ENCODE results near the gene ZNF837. TPM values are rescaled to one million over a fixed set of nuclear protein-coding genes. Genes with fewer than 3 reads are reported as not detected.

ZNF837 gene
- total and polyA plus RNA-seq, 2 of the 13 experiments (the other 11 are each of a cell fraction or from before 2014, with no cell fraction given), result 0.29 to 1.3 TPM

DNA sequence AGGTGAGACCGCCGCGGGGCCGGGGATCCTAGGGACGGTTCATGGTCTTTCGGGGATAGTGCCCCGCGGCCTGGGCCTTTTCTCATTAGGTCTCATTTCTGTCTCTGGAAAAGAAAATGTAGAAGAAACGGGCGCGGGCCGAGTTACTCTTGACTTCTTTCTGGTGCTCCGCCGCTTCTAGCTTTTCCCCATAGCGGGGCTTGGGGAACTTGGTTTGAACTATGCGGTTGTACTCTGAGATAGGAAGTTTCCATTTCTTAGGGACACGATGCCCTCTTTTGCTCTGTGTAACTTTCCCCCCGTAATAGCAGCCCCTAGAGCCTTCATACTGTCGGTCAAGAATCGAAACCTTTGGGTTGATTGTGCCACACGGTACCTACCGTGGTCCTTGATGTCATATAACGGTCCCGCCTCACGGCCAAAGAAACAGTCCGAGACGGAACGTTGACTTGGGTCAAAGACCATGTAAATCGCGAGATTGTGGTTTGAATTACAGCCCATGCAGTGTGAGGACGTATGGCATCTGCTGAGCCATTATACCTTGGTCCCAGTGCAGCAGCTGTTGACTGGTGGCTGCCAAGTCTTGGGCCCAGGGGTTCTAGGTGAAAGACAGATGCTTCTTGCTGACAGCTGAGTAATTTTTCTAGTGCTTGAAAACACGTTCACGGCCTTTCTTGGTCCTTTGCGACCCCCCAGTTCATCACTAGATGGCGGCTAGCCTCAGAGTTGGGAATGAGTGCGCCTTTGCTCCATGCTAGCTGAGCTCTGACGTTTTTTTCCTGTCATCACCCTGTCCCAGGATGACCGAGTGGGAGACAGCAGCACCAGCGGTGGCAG lies 6.7 kb upstream of the ZNF837 start (continued):
- TF ChIP-seq, protein P1, sequence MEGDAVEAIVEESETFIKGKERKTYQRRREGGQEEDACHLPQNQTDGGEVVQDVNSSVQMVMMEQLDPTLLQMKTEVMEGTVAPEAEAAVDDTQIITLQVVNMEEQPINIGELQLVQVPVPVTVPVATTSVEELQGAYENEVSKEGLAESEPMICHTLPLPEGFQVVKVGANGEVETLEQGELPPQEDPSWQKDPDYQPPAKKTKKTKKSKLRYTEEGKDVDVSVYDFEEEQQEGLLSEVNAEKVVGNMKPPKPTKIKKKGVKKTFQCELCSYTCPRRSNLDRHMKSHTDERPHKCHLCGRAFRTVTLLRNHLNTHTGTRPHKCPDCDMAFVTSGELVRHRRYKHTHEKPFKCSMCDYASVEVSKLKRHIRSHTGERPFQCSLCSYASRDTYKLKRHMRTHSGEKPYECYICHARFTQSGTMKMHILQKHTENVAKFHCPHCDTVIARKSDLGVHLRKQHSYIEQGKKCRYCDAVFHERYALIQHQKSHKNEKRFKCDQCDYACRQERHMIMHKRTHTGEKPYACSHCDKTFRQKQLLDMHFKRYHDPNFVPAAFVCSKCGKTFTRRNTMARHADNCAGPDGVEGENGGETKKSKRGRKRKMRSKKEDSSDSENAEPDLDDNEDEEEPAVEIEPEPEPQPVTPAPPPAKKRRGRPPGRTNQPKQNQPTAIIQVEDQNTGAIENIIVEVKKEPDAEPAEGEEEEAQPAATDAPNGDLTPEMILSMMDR (CRISPR knock-in tag; IDR thresholded peaks at IDR 0.05), result peak; percentile 52
- peak; percentile 24; the same call in 1 of the 2 replicates for TF ChIP-seq PITX1 (CRISPR knock-in tag; IDR thresholded peaks at IDR 0.05)
- peak; percentile 56; the same call in 1 of the 2 replicates for TF ChIP-seq ZNF354B (CRISPR knock-in tag; IDR thresholded peaks at IDR 0.05)
- TF ChIP-seq ZNF878 (CRISPR knock-in tag; IDR thresholded peaks at IDR 0.05), result 0 out of 2 replicates have a peak, but pooled peaks have one; percentile 6
- TF ChIP-seq HIC2 (CRISPR knock-in tag; IDR thresholded peaks at IDR 0.05; ENCODE audit: low read depth), result 0 out of 2 replicates have a peak, but pooled peaks have one; percentile 3
- TF ChIP-seq ZNF496 (CRISPR knock-in tag; IDR thresholded peaks at IDR 0.05; ENCODE audit: insufficient replicate concordance), result no peak
- TF ChIP-seq SYNCRIP (IDR thresholded peaks at IDR 0.05; ENCODE audit: insufficient read depth, low read depth, low read length), result no peak
- 0 out of 2 replicates have a peak, but pooled peaks have one; percentile 49 for TF ChIP-seq MLLT10 (CRISPR knock-in tag; IDR thresholded peaks at IDR 0.05)
- TF ChIP-seq, protein P2, sequence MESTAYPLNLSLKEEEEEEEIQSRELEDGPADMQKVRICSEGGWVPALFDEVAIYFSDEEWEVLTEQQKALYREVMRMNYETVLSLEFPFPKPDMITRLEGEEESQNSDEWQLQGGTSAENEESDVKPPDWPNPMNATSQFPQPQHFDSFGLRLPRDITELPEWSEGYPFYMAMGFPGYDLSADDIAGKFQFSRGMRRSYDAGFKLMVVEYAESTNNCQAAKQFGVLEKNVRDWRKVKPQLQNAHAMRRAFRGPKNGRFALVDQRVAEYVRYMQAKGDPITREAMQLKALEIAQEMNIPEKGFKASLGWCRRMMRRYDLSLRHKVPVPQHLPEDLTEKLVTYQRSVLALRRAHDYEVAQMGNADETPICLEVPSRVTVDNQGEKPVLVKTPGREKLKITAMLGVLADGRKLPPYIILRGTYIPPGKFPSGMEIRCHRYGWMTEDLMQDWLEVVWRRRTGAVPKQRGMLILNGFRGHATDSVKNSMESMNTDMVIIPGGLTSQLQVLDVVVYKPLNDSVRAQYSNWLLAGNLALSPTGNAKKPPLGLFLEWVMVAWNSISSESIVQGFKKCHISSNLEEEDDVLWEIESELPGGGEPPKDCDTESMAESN (CRISPR knock-in tag; conservative IDR thresholded peaks at IDR 0.05), result no peak
- no peak for TF ChIP-seq SOX5 (CRISPR knock-in tag; IDR thresholded peaks at IDR 0.05; ENCODE audit: borderline replicate concordance)
- peak; percentile 27; the same call in 1 of the 2 replicates for TF ChIP-seq ATF1 (CRISPR knock-in tag; IDR thresholded peaks at IDR 0.05)
- TF ChIP-seq SETDB1 (CRISPR knock-in tag; IDR thresholded peaks at IDR 0.05; ENCODE audit: borderline replicate concordance), result no peak
- TF ChIP-seq, protein P3, sequence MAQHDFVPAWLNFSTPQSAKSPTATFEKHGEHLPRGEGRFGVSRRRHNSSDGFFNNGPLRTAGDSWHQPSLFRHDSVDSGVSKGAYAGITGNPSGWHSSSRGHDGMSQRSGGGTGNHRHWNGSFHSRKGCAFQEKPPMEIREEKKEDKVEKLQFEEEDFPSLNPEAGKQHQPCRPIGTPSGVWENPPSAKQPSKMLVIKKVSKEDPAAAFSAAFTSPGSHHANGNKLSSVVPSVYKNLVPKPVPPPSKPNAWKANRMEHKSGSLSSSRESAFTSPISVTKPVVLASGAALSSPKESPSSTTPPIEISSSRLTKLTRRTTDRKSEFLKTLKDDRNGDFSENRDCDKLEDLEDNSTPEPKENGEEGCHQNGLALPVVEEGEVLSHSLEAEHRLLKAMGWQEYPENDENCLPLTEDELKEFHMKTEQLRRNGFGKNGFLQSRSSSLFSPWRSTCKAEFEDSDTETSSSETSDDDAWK (CRISPR knock-in tag; IDR thresholded peaks at IDR 0.05), result no peak
- TF ChIP-seq SIN3A (IDR thresholded peaks at IDR 0.05; ENCODE audit: borderline replicate concordance, low read depth, low read length), result 0 out of 2 replicates have a peak, but pooled peaks have one; percentile 30
- no peak for TF ChIP-seq ZNF101 (CRISPR knock-in tag; IDR thresholded peaks at IDR 0.05; ENCODE audit: borderline replicate concordance, low read depth)
- 0 out of 2 replicates have a peak, but pooled peaks have one; percentile 5 for TF ChIP-seq REPIN1 (CRISPR knock-in tag; IDR thresholded peaks at IDR 0.05; ENCODE audit: borderline replicate concordance, low read depth)
- TF ChIP-seq POGZ (CRISPR knock-in tag; IDR thresholded peaks at IDR 0.05), result no peak
- no peak for TF ChIP-seq RXRA (CRISPR knock-in tag; IDR thresholded peaks at IDR 0.05)
- no peak for TF ChIP-seq ZNF513 (CRISPR knock-in tag; conservative IDR thresholded peaks at IDR 0.05)
- no peak for TF ChIP-seq ZFP41 (CRISPR knock-in tag; IDR thresholded peaks at IDR 0.05; ENCODE audit: borderline replicate concordance)
